GM12801 (cell line): Measurements from ENCODE around the gene TPPP.

Experiments
- CTCF ChIP-seq: IDR thresholded peaks from one replicate; pipeline ENCODE4 v1.5.1; 2011; ENCODE audit warnings: control low read depth; ENCODE audit not compliant: insufficient read length; ENCODE audit errors: extremely low read depth

The TPPP gene

DNA sequence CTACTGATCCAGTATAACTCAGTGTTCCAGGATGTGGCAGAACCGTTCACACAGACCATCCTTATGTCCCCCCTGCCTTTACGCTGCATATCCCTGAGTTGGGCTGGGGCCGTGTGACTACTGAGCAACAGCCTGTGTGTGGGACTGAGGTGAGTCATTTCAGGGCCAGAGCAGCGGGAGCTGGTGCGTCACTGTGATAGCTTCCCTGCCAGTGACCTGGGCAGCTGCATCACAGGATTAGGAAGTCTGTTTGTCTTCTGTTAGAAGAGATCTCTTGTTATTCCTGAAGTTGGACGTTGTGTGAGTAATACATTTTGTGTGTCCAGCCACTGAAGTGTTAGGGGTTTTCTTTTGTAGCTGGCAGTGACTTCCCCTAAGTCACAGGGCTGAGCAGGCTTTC is 35.6 kb downstream of the TPPP start:
- no peak for TF ChIP-seq CTCF

- TF ChIP-seq CTCF: no peak
Observed at GRCh38 chr5:655406-655805, 37.7 kb downstream of the TPPP start.

DNA sequence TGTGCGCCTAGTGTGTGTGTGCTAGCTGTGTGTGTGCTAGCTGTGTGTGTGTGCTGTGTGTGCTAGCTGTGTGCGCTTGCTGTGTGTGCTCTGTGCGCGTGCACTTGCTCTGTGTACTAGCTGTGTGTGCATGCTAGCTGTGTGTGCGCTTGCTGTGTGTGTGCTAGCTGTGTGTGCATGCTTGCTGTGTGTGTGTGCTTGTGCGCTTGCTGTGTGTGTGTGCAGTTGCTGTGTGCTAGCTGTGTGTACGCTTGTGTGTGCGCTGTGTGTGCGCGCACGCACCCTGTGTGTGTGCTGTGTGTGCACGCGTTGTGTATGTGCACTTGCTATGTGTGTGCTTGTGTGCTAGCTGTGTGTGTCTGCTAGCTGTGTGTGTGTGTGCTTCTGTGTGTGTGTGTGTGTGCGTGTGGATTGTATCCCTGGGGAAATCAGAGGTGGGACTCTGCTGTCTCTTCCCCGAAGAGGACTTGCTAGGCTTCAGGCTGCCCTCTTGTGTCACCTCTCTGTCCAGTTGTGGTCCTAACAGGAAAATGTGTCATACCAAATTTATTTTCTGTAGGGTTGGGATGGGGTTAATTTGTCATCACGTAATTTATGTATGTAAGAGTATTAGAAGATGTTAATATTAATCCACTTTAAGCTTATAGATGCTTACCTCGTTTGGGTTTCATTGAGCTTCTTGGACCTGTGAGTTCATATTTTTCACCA is 38.9 kb downstream of the TPPP start:
- TF ChIP-seq CTCF: no peak

DNA sequence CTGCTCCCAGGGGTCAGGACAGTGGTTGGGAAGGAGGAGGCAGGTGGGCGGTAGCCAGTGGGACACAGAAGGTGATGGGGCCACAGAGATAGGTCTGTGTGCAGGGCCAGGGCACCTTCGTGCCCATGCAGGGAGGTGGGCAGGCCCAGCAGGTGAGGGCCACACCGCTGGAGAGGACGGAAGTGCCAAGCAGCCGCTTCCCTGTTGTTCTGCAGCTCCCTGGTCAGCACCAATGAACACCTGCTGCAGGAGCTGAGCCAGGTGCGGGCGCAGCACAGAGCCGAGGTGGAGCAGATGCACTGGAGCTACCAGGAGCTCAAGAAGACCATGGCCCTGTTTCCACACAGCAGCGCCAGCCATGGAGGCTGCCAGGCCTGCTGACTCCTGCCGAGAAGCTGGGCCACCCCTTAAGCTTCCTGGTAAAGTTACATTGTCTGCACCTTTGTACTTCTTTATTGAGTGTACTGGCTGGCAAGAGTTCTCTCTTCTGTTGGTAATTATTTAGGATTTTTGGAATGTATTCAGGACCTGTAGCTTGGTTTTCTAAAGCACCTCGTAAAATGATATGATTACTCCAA is 40.3 kb downstream of the TPPP start:
- TF ChIP-seq CTCF: no peak

GRCh38 chr5:652023-652515 is 41.1 kb downstream of the TPPP start:
- TF ChIP-seq CTCF: no peak

- TF ChIP-seq CTCF: no peak
Observed at GRCh38 chr5:651296-652022, 41.7 kb downstream of the TPPP start.

DNA sequence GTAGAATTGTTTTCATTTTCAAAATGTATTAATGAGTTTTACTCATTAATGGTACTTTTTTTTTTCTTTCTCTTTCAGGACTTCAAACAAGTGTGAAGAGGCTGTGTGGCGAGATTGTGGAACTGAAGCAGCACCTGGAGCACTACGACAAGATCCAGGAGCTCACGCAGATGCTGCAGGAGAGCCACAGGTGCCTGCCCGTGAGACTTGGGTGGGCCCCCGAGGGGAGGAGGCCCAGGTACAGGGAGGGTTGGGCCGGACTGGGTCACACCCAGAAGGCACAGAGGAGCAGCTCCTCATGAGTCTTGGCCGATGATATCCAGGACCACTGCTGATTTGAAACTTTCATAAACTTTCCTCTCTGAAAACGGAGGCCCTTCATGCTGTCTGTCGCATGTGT is 45.4 kb downstream of the TPPP start:
- no peak for TF ChIP-seq CTCF
